HL-60/S4 treated with phorbol 12-myristate 13-acetate at 8.2 ng/mL for 4 days and 3 days (cell line): Measurements from ENCODE around the gene TNRC18.
"Not testable (repeated sequence)": the region's sequence is repeated elsewhere in the genome, so short reads cannot be mapped to it uniquely, and the experiment has no call there.

ENCODE experiments used
- in situ Hi-C: fragments of 300-500 bp; cut with MboI; formaldehyde crosslinking; loops from 2 replicates; pipeline ENCODE4 v1.15.0; 2022; ENCODE audit warnings: low sequenced_read_pairs

The TNRC18 gene

DNA sequence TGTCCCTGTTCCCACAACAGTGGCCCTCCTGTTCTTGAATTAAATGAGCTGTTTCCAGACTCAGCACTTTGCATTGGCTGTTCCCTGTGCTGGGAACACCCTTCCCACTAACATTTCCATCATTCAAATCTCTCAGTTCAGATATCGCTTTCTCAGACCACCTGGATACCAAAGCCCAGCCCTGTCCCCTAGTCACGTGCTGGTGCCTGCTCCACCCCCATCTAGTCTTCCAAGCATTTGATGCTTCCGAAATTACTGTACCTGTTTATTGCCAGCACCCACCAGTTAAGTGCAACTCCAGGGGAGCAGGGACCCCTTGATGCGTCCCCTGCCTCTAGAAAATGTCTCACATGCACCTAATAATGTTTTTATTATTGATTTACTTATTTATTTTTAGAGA lies 143.9 kb downstream of the TNRC18 start:
- in situ Hi-C loops = no loop called here

DNA sequence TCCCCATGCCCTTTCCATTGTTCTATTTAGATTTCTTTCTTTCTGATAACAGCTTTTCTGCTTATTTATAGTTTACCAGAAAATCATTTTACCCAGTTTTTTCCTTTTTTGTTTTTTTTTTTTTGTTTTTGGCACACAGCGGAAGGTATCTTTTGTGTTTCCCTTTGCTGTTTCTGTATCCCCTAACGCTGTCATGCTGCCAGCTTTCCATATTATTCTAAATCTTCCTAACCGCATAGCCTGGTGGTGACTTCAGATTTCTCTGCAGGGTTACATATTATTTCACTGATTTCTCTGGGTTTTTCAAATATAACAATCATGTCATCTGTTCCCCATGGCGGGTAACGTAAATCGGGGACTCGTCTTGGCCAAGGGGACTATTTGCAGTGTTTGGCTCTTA lies 144.9 kb downstream of the TNRC18 start:
- in situ Hi-C loops = no loop called here

DNA sequence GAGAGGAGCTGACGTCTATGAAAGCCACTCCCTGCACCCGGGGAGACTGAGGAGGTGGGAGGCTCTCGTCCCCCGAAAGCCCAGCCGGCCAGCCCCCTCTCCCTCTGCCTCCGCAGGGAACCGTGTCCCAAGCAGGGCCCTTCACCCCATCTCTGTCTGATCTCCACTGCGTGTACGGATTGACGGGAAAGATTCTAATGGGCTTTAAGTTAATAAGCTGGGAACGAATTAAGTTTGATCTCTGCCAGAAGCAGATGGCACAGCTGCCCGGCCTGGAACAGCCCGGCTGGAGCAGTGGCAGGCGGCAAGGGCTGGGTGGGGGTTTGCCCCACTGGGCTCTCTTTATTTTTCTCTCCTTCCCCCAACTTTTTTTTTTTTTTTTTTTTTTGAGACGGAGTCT lies 147.0 kb downstream of the TNRC18 start:
- in situ Hi-C loops = no loop called here

DNA sequence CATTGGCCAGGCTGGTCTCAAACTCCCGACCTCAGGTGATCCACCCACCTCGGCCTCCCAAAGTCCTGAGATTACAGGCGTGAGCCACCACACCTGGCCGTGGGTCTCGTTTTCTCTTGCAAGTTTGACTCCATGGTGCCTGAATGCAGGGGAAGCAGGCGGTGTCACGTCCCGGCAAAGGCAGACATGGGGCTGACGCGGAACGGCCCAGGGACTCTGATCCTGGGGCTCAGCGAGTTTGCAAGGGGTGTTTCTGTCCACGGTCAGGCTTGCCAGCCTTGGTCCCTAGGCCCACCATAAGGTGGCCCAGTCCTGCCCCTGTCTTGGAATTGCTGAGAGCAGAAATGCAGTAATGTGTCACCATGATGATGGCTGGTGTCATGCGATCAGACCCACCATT lies 147.5 kb downstream of the TNRC18 start:
- in situ Hi-C loops = not testable (repeated sequence)

DNA sequence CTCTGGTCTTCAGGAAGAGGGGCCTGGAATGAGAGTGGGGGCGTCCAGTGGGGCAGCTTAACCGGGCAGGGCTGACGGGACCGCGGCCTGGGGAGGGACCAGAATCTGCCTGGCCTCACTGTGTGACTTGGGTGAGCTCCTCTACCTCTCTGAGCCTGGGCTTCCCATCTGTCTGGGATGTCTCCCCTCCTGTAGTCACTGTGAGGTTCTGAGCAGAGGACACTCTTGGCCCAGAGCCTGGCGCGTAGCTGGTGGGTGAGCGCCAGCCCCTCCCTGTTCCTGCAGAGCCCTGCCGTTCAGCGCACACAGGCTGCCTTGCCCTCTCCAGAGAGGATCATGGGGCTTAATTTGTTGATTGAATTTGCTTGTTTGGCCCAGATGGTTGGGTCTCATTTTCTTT lies 148.1 kb downstream of the TNRC18 start:
- in situ Hi-C loops = not testable (repeated sequence)

DNA sequence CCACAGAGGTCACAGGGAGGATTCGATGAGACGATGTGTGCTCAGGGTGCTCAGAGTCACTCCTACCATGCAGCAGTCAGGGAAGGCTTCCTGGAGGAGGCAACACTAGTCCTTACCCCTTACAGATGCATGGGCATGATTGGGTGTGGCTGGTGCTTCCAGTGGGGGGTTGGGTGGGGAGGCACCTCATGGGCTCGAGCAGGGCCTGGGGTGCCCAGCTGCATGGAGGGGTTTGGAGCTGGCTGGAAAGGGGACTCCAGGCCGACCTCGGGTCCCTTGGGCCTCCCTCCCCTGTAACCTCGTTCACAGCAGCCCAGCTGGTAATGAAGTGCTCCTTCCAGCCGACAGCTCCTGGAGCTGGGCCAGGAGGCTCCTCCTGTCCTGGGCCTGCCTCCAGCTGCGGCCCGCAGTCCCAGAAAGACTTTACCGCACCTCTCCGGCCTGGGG lies 148.6 kb downstream of the TNRC18 start:
- in situ Hi-C loops = not testable (repeated sequence)

DNA sequence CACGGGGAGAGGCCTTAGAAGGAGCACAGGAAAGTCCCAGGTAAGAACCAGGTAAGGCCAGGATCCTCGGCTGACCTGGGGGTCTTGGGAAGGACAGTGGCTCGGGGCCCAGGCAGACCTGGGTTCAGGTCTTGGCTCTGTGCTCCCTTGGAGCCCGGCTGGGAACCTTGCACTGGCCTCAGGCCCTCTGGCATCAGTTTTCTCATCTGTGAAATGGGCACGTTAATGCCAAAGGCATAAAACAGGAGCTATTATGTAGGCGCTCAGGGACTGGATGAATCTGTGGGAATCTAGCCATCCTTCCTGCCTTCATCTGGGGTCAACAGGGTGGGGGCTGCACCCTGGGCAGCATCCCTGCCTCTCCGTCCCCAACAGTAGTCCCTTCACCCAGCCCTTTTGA lies 149.2 kb downstream of the TNRC18 start:
- in situ Hi-C loops = no loop called here

DNA sequence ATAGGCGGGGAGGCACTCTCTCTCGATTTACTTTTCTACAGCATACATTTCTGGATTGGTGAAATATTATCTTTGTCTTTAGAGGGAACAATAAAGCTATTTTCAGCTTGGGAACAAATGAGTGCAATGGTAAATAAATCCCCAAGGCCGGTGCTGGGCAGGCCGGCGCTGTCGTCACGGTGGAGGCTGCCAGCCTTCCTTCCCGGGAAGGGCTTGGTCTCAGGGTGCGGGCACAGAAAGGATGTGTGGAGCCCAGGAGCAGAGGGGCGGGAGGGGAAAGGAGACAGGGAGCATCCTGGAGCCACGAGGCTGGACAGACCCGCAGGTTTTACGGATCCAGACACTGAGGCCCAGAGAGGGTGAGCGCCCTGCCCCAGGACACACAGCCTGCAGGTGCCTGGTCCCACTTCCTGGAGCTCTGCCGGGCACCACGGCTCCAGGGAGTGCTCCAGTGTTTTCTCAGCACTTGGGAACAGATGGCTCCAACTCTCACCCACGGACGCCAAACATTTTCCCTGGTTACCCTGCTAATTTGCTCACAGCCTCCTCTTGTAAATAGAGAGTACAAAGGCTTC lies 149.7 kb downstream of the TNRC18 start:
- in situ Hi-C loops = not testable (repeated sequence)

DNA sequence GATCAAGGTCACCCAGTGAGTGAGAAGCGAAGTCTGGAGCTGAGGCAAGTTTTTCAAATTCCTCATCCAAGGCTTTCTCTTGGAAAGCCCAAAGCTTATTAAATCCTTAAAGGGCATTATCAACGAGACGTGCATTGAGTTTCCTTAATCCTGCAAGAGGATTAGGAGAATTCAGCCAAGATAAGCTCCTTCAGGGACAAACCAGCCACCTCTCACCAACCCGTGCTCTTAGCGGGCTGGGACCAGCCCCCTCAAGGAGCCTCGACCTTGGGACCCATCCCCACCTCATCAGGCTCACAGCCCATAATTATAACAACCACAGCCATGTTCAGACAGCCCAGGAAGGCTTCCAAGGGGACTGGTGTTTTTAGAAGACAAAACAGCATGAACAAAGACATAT lies 152.8 kb downstream of the TNRC18 start:
- in situ Hi-C loops = no loop called here

DNA sequence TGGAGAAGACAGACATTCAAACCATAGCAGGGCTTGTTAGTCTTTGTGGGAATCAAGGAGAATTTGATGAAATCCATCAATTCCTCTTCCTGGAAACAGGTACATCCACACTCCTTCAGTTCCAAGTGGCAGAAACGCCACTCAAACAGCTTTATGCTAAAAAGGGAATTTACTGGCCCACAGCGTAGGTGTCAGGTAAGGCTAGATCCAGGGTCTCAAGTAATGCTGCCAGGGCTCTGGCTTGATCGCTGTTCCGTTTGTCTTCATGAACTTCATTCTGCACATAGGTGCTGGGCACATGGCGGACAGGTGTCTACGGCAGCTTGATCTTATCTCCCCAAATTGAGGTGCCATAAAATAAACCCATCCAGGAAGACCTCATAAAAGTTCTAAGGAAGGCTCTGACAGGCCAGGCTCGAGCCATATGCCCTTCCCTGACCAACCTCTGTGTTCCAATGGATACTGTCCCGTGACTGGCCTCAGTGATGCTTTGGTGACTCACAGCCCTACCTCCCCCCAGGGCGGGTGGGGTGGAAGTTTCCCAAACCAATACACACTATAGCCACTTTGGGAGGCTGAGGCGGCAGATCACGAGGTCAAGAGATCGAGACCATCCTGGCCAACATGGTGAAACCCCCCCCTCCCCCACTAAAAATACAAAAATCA lies 153.5 kb downstream of the TNRC18 start:
- in situ Hi-C loops = not testable (repeated sequence)

DNA sequence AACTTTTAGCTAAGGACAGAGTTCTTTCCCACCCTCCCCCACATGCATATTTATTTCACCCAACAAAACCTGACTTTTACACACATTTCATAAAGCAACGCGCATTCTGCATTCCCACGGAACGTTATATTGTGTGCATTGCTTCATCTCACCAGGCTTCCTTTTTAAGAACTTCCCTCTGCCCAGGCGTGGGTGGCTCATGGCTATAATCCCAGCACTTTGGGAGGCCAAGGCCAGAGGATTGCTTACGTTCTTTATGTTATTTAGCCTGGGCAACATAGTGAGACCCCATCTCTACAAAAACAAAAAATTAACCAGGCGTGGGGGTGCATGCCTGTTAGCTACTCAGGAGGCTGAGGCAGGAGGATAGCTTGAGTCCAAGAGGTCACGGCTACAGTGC lies 155.8 kb downstream of the TNRC18 start:
- in situ Hi-C loops = not testable (repeated sequence)

DNA sequence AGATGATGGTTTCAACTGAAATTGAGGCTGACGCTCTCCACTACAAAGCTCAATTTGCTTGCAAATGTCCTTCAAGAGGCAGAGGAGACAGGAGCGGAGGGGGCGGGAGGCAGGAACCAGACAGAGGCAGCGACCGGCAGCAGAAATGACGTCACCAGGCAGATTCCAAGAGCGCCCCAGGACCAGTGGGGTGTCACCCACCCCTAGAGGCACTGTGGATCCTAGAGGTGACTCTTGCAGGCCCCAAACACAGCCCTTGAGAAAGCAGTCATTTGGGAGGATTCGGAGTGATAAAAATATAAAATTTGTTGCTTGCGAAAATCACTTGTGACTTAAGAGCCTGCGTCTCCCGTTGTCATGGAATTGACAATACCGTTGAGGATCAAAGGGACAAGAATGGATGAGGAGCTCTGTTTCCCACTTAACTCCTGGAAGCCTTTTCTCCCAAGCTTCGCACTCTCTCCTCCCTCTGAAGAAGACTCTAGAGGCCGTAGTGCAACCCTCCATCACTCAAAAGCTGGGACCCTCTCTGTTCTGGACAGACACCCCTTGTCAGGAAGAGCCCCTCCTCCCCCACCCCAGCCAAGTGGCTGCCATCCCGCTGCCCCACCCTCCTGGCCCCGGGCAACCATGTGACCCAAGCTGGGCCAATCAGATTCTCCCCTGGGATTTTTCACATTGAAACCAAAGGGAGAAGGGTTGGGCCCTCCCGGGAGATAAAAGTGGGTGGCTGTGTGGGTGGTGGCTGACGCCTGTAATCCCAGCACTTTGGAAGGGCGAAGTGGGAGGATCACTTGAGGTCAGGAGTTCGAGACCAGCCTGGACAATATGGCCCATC lies 157.2 kb downstream of the TNRC18 start:
- in situ Hi-C loops = no loop called here

DNA sequence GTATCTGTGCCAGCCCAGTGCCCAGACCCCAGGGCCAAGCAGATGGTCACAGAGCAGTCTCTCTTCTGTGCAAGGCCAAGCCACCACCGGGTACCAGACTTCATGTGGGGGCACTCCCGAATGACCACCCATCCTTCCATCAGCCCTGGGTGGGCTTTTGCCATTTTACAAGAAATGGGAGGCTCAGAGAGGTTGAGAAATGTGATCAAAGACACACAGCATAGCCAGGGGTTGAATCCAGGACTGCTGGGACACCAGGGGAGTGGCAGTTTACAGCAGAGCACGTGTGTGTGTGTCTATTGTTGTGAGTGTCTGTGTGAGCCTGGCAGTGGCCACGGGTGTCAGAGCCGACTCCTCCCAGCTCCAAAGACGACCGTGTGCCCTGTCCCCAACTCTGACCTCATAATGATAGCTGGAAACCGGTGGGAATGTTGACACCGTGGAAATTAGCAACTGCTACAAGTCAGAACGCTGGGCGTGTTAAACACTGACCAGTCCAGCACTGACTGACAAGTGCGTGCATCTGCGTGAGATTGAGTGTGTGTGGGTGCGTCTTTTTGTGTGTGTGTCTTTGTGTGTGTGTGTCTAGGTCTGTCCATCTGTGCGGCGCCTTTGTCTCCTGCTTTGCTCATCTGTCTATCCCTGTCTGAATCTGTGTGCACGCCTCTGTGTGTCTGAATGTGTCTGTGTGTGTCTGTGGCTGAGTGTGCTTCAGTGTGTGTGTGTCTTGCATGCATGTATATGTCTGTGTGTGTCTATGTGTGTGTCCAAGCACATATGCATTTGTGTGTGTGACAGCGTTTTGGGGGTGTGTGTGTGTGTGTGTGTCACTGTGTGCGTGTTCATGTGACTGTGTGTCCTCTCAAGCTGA lies 158.1 kb downstream of the TNRC18 start:
- in situ Hi-C loops = no loop called here

DNA sequence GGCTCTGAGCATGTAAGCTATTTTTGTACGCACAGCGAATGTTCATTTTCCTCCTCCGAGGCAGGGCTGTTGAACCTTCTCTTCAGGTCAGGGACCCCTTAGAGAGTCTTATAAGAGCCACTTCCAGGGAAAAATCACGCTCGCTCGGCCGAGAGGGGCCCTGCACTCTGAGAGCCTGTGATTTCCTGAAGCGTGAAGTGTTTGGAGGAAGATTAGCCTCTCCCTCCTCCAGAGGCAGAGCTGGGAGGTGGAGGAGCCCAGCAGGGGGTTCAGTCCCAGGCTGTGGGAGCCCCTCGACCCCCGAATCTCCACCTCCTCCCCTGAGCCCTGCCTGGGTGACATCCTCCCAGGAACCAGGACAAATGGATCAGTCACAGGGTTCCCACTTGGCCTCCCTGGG lies 160.6 kb downstream of the TNRC18 start:
- in situ Hi-C loops = not testable (repeated sequence)

DNA sequence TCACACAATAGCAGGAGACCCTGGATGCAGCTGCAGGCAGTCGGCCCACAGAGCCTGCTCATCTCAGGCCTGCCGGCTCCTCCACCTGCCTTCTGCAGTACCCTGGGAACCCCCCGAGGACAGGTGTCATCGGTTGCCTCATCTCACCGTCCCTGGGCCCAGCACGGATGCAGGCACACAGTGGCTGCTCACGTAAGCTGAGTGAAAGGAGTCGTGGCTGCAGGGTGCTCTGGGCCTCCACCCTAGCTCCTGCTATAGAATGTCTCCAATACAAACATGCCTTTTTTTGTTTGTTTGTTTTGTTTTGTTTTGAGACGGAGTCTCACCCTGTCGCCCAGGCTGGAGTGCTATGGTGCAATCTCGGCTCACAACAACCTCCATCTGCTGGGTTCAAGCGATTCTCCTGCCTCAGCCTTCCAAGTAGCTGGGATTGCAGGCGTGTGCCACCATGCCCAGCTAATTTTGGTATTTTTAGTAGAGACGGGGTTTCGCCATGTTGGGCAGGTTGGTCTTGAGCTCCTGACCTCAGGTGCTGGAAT lies 163.0 kb downstream of the TNRC18 start:
- in situ Hi-C loops = not testable (repeated sequence)
